HG03565 (cell line): ENCODE results near the gene CSAD.

Experiments
- ATAC-seq: cut with Tn5 transposase; IDR thresholded peaks from one replicate; pipeline ENCODE4 v1.9.1; 2021; ENCODE audit warnings: mild to moderate bottlenecking, moderate library complexity; ENCODE audit not compliant: unreplicated experiment

CSAD gene

DNA sequence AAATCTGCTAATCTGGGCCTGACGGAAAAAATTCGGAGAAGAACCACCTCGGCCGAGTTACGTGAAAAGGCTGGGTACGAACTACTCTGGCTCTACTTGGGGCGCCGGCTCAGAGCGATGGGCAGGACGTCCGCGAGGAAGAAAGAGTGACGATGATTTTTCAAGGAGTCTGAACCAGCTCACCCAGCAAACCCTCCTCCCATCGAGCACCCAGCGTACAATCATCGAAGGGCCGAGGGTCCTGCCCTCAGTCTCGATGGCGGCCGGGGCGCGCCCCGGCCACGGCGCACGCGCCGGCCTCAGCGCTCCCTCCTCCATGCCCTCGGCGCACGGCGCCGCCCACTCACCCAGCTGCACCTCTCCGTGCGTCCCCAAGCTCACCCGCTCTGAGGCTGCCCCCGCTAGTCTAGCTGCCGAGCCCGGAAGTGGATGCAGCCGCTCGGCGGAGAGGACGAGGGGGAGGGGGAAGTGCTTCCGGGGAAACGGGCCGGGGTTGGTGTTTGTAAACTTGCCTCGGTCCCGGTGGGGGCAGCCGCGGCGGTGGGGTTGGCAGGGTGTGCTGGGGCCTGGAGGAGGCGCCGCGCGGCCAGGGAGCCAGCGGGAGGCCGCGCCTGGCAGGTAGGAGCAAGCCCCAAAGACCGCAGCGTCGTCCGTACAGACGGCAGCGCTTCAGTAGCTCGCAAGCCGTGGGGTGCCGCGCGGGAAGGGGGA lies at the start of gene CSAD, which contains the start of gene ZNF740:
Gene CSAD, minus strand, starts transcription at position 706 of the 711 bp plus-strand sequence. CDS start 7,455 bp downstream, outside the sequence.
Gene ZNF740, plus strand, starts transcription at position 503 of the 711 bp plus-strand sequence. CDS start 1,262 bp downstream, outside the sequence.
- peak; percentile 94 for ATAC-seq

GRCh38 chr12:53230108-53230845 lies 49.6 kb upstream of the CSAD start:
- no peak for ATAC-seq

DNA sequence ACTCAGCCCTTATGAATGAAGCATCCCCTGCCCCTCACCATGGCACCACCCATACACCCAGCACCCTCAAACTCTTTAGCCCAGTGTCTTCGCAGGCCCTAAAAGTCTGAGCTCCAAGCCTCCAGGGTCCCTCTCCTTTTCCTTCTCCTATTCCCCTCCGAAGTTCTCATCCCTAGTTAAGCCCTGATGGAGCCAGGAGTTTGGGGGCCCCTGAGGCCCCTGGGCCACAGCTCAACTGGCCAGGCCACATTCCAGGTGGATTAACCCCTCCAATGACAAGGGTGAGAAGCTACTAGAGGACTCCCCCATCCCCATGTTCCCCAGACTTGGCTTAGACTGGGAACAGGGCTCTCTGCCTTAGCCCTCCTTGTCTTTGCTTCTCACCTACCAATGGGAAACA lies 48.7 kb upstream of the CSAD start:
- no peak for ATAC-seq

DNA sequence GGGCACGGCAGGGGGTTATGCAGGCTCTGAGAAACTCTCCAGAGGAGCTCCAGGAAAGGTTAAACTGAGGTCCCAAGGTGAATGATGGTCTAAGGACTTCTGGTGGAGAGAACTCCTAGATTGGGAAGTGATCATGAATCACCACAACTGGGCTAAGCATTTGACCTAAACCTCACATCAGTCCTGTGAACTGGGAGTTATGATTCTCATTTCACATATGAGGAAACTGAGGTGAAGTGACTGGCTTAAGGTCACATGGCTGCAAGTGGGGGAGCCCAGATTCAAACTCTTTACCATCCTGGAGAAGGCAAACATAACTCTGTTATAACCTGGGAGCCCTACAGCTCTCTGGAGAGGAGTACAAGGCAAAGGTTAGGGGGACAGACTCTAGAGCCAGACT lies 47.1 kb upstream of the CSAD start:
- ATAC-seq: no peak

DNA sequence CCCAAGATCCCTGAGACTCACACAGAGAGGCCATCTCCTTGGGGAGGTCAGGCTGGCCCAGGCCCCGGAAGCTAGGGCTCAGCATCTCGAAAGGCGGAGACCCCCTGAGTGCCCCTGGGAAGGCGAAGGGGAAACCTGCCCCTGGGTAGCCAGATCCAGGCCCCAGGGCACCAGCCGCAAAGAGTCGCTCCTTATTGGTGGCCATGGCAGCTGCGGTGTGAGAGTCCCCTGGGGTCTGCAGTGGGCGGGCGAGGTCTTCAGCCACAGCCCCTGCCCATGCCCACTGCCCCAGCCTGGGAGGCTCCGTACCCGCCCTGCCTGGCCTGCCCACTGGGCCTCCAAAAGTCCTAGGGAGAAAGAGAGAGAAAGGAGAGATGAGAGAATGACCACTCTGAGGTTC lies 46.6 kb upstream of the CSAD start:
- no peak for ATAC-seq

- ATAC-seq: no peak
These were observed 46.1 kb upstream of the CSAD start for GRCh38 chr12:53226815-53227214.

DNA sequence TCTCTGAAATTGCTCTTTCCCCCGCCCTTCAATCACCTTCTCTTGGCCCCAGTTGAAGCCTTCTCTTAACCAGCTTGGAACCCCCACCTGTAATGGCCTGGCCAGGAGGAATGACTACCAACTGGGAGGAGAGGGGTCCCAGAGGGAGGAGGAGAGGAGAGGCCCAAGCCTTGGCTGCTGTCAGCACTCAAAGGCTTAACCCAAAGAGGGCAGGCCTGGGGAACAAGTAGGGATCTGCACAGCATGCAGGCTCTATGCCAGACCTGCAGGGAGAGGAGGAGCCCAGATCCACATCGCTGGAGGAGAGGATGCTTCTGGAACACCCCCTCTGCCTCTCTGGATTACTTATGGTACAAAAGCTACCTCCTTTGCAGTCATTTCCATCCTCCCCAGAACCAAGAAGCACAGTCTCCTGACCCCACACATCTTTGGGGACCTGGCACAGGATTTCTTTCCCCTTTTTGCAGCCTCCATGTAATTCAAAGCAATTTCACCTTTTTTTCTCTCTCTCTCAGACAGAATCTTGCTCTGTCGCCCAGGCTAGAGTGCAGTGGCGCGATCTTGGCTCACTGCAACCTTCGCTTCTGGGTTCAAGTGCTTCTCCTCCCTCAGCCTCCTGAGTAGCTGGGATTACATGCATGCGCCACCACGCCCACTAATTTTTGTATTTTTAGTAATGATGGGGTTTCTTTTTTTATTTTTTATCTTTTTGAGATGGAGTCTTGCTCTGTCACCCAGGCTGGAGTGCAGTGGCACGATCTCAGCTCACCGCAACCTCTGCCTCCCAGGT lies 45.1 kb upstream of the CSAD start:
- no peak for ATAC-seq

DNA sequence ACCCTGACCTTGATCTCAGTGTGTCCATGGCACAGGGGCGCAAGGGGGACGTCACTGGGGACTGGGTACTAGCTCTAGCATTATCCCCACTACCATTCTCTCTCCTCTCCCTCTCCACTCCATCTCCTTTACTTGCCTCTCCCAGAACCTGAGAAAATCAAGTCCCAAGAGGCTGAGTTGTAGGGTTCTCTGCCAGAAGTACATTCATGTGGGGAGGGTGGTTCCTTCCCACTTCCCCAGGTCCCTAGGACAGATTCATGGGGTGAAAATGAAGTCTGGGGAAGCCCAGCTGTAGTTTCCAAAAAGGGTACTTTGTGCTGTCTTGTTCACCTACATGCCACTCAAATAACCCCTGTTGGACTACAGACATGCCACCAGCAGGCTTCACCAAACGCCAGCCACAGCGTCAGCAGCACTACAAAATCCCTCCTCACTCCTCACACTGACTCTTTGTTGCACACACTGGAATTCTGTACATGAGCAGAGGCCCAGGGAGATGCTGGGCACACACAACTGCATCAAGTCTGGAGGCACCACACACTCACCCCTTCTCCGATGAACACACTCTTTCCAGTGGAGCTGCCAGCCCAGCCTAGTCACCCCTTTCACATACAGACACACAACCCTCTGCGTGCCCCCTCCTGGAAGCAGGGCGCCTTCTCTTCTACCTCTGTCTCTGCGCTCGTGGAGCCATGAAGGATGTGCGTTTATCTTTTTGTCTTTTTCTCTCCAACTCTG lies 44.3 kb upstream of the CSAD start:
- ATAC-seq: no peak

GRCh38 chr12:53224061-53224896 lies 43.6 kb upstream of the CSAD start:
- ATAC-seq: no peak

DNA sequence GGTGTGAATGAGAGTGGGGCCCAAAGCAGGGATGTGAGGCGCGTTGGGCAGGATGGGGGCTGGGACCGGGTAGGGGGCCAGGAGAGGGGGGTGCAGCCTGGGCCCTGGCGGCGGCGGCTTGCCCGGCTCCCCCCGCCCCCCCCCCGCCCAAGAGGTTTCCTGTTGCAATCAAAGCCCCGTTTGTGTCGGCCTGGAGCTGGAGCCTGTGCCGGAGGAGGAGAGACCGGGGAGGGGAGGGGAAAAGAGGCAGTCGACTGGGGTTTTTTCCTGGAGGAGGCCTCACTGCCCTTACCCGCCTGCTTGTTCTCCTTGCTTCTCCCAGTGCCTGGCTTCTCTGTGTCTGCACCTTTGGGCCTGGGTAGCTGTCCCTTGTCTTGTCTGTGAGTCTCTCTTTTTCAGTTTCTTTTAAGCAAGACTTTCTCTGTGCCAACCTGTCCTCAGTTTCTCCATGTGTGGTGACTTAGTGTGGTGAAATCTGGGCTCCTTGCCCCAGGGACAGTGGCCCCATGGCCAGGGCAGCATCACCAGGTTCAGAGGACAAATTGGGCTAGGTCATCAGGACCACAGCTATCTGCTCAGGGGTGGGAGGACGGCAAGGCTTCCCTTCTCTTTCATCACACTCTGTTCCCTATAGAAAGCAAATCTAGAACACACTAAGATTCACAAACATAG lies 42.8 kb upstream of the CSAD start:
- no peak for ATAC-seq

GRCh38 chr12:53222806-53223261 lies 42.1 kb upstream of the CSAD start:
- no peak for ATAC-seq

- ATAC-seq: no peak
These were observed 41.5 kb upstream of the CSAD start for GRCh38 chr12:53222170-53222721.

DNA sequence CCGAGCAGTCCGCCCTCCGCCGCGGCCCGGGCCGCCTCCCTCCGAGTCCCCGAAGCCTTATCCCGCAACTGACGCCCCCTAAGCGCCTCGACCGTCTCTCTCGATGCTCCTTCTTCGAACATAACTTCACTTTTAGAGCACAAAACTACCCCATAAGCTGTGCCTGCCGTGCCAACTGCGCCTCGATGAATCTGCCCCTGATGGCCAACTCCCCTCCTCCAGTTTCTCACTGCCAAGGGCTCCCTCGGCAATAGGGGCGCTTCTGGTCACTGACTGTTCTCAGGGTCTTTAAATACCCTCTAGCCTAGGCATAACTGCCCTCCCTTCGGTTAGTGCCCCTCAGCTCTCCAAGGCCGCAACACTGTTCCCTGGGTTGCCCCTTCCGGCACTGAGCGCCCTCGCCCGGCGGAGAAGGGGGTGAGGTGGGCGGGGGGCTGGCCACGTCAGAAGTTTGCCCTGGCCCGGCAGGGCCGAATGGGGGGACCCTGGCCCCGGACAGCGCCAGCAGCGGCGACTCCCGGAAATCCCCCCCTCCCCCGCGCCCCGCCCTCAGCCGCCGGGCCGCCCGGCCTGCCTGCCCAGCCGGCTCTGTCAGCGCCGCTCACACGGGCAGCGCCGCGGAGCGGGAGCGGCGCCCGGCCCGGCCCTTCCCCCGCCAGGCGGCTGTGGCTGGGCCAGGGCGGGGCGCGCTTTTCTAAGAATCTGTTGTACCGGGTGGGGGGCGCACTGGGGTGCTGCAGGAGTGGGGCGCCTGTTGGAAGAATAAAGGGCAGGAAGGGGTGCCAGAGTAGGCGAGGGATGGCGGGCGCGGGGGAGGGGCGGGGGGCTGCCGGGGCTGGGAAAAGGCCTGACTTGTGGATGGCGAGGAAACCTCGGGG lies 40.7 kb upstream of the CSAD start:
- ATAC-seq: no peak

- peak; percentile 29 for ATAC-seq
These were observed 40.0 kb upstream of the CSAD start for GRCh38 chr12:53220694-53221202.

- ATAC-seq: peak; percentile 28
These were observed 39.4 kb upstream of the CSAD start for GRCh38 chr12:53219956-53220693.

- ATAC-seq: no peak
These were observed 38.7 kb upstream of the CSAD start for GRCh38 chr12:53219292-53219955.
